ENCODE measurements around the gene CMIP. TPM values are rescaled to one million over a fixed set of nuclear protein-coding genes. Genes with fewer than 3 reads are reported as not detected.

Gene CMIP
- total RNA-seq, 2 experiments from 2014 or later = 57.1 to 58.3 TPM

DNA sequence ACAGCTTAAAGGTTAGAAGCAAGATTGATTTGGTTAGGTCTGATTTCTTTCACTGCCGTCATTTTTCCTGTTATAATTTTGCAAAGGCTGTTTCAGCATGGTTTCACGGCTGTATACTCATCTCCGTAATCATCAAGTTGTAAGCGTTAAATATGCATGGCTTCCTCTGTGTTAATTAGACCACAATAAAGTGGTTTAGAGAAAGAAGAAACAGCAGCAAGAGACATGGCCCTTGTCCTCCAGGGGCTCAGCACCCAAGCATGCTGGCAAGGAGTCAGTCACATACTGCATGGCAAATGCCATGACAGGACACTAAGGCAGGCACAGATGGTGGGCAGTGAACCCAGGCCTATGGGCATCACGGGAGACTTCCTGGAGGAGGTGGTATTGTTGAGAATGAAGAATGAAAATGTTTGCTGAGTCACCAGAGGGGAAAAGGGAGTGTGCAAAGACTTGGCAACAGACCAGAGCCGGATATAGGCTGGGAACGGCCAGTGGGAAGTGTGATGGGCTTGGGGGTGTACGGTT is 273.1 kb downstream of the CMIP start:
- Mint-ChIP-seq H3K36me3 (ENCODE audit: low read depth) (peaks cover 3% of the 10 kb centered on the region), H3K4me3 (peak overlapping the region; percentile 61), H3K27me3 (no peaks in the 10 kb centered on the region), H3K27ac (peak overlapping the region; percentile 73), H3K9me3 (peaks cover 7% of the 10 kb centered on the region), H3K4me1 (peaks cover 49% of the 10 kb centered on the region)
- POLR2A ChIA-PET = interaction anchor here (1.0 to 2.1 kb wide), 6 partner anchors 86 to 712 kb away, joined by 3 to 10 read pairs (median 4); partner anchors contain the start of genes CENPN, CMC2 and GAN
- peak; percentile 25 for DNase-seq
- CTCF ChIA-PET = interaction anchor here (1.1 to 2.3 kb wide), 5 partner anchors 12 to 314 kb away, joined by 3 to 22 read pairs (median 4); no protein-coding TSS in a partner anchor

DNA sequence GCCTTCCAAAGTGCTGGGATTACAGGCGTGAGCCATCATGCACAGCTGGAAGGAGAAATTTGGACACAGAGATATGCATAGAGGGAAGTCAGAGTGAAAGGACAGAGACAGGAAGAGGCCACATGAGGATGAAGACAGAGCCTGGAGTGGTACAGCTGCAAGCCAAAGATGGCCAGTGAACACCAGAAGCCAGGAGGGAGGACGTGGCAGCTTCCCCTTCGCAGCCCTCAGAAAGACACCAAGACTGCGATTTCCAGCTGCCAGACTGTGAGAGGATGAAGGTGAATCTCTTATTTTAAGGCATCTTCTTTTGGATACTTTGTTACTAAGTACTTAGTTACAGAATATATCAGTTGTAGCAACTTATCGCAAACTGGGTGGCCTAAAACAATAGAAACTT is 274.0 kb downstream of the CMIP start:
- ChIA-PET POLR2A (interaction anchor here (1.1 to 2.2 kb wide), 9 partner anchors 11 to 712 kb away, joined by 3 to 10 read pairs (median 4); partner anchors contain the start of genes CENPN, CMC2 and GAN), CTCF (interaction anchor here (0.6 to 2.3 kb wide), 8 partner anchors 11 to 457 kb away, joined by 3 to 22 read pairs (median 4); no protein-coding TSS in a partner anchor)
- no peak for DNase-seq
- Mint-ChIP-seq H3K36me3 (ENCODE audit: low read depth) (peaks cover 3% of the 10 kb centered on the region), H3K4me1 (peaks cover 53% of the 10 kb centered on the region), H3K9me3 (peaks cover 7% of the 10 kb centered on the region), H3K27ac (peak overlapping the region; percentile 73), H3K4me3 (peak overlapping the region; percentile 61), H3K27me3 (no peaks in the 10 kb centered on the region)

- ChIA-PET CTCF (interaction anchor here (1.1 to 2.3 kb wide), 4 partner anchors 10 to 97 kb away, joined by 3 to 22 read pairs (median 12); no protein-coding TSS in a partner anchor), POLR2A (interaction anchor here (2.1 to 2.2 kb wide), 2 partner anchors 10 to 89 kb away, joined by 6 to 10 read pairs; no protein-coding TSS in a partner anchor)
- Mint-ChIP-seq H3K4me1 (peaks cover 48% of the 10 kb centered on the region), H3K36me3 (ENCODE audit: low read depth) (peaks cover 3% of the 10 kb centered on the region), H3K9me3 (peaks cover 7% of the 10 kb centered on the region), H3K27ac (no peak overlapping the region), H3K4me3 (no peak overlapping the region), H3K27me3 (no peaks in the 10 kb centered on the region)
- DNase-seq = no peak
These were observed 275.4 kb downstream of the CMIP start for GRCh38 chr16:81719993-81720392.

DNA sequence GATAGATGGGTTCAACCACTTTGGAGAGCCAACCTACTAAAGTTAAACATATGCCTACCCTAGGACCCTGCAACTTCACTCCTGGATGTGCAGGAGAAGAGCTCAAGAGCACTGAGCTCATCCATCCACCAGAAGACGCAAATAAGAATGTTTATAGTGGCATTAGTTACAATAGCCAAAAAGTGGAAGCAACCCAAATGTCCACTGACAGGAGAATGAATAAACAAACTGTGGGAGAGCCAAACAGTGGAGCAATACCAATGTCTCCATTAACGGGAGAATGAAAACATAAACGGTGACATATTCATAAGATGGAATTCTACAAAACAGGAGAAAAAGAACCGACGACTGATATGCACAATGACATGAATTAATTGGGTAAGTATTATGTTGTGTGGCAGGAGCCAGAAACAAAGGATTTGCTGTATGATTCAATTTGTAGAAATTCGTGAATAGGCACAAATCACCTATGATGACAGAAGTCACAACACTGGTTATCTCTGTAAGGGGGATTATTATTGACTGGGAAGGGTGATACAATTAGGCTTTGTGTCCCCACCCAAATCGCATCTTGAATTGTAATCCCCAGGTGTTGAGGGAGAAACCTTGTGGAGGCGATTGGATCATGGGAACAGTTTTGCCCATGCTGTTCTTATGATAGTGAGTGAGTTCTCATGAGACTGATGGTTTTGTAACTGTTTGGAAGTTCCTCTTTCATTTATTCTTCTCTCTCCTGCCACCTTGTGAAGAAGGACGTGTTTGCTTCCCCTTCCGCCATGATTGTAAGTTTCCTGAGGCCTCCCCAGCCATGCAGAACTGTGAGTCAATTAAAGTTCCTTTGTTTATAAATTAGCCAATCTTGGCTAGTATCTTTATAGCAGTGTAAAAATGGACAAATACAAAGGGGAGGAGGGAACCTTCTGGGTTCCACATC is 276.6 kb downstream of the CMIP start:
- H3K9me3 Mint-ChIP-seq = peaks cover 7% of the 10 kb centered on the region
- H3K4me1 Mint-ChIP-seq = peaks cover 37% of the 10 kb centered on the region
- DNase-seq = no peak
- H3K27ac Mint-ChIP-seq = no peak overlapping the region
- POLR2A ChIA-PET = interaction anchor here (2.2 kb wide), 1 partner anchor 9 kb away, joined by 6 read pairs; no protein-coding TSS in a partner anchor
- no peak overlapping the region for H3K4me3 Mint-ChIP-seq
- CTCF ChIA-PET = interaction anchor here (0.5 to 4.1 kb wide), 4 partner anchors 9 to 354 kb away, joined by 3 to 25 read pairs (median 6); no protein-coding TSS in a partner anchor
- no peaks in the 10 kb centered on the region for H3K27me3 Mint-ChIP-seq
- peaks cover 3% of the 10 kb centered on the region for H3K36me3 Mint-ChIP-seq (ENCODE audit: low read depth)

DNA sequence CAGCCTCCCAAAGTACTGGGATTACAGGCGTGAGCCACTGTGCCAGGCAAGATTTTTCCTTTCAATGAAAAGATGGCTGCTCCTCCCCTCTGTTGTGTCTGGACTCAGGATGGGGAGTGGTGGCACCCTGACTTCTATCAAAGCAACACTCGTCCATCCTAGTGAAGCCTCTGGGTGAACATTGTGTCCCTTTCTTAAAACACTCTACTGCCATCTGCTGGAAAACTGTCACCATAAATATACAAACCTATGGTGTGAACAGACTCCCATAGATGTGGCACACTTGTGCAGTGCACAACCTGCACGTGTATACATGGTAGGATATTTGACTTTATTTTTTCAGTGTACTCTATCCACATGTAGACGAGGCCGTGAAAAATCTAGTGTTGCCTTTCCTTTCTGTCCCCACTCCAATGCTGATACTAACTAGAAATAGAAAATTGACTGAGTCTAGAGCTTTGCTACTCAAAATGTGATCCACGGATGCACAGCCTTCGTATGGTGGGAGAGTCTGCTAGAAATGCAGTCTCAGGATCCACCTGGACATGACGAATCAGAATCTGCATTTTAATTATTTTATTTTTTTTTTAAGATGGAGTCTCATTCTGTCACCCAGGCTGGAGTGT is 278.6 kb downstream of the CMIP start:
- ChIA-PET CTCF (interaction anchor here (0.7 to 4.1 kb wide), 7 partner anchors 11 to 356 kb away, joined by 3 to 25 read pairs (median 7); no protein-coding TSS in a partner anchor), POLR2A (interaction anchor here (1.0 kb wide), 1 partner anchor 107 kb away, joined by 3 read pairs; no protein-coding TSS in a partner anchor)
- Mint-ChIP-seq H3K27me3 (no peaks in the 10 kb centered on the region), H3K27ac (peak overlapping the region; percentile 63), H3K36me3 (ENCODE audit: low read depth) (peaks cover 3% of the 10 kb centered on the region), H3K4me3 (no peak overlapping the region), H3K9me3 (peaks cover 7% of the 10 kb centered on the region), H3K4me1 (peaks cover 25% of the 10 kb centered on the region)
- peak; percentile 35 for DNase-seq

DNA sequence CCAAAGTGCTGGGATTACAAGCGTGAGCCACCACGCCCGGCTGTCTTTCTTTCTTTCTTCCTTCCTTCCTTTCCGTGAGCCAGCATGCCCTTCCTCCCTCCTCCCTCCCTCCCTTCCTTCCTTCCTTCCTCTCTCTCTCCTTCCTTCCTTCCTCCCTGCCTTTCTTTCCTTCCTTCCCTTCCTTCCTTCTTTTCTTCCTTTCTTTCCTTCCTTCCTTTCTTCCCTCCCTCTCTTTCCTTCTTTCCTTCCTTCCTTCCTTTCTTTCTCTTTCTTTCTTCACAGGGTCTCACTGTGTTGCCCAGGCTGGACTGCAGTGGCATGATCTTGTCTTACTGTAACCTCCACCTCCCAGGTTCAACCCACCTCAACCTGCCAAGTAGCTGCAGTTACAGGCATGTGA is 283.8 kb downstream of the CMIP start:
- POLR2A ChIA-PET = no interaction called here
- Mint-ChIP-seq H3K27ac (peak overlapping the region; percentile 6), H3K36me3 (ENCODE audit: low read depth) (no peaks in the 10 kb centered on the region), H3K9me3 (no peaks in the 10 kb centered on the region), H3K4me3 (no peak overlapping the region), H3K4me1 (peaks cover 25% of the 10 kb centered on the region), H3K27me3 (no peaks in the 10 kb centered on the region)
- no peak for DNase-seq
- CTCF ChIA-PET = interaction anchor here (1.1 to 3.0 kb wide), 4 partner anchors 10 to 146 kb away, joined by 5 to 22 read pairs (median 9); no protein-coding TSS in a partner anchor

DNA sequence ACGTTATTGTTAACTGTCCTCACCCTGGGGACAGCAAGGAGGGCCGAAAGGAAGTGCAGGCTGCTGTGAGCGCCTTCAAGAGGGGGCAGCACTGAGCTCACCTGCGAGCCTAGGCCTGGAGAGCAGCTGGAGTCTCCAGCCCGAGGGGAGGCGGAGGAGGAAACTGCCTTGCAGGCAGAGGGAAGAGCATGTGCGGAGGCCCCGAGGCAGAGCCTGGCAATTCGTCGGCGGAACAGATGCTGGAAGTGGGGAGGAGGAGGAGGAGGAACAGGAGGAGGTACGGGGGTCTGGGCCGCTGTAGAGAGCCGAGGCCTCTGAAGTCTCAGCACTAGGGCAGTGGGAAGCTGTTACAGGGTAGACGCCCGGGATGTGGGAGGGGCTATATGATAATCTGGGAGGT is 284.8 kb downstream of the CMIP start:
- Mint-ChIP-seq H3K36me3 (ENCODE audit: low read depth) (no peaks in the 10 kb centered on the region), H3K27ac (peak overlapping the region; percentile 27), H3K4me1 (peaks cover 25% of the 10 kb centered on the region), H3K4me3 (peak overlapping the region; percentile 27), H3K9me3 (no peaks in the 10 kb centered on the region), H3K27me3 (no peaks in the 10 kb centered on the region)
- no peak for DNase-seq
- ChIA-PET CTCF (interaction anchor here (0.6 to 3.1 kb wide), 27 partner anchors 9 to 751 kb away, joined by 3 to 22 read pairs (median 5); no protein-coding TSS in a partner anchor), POLR2A (interaction anchor here (1.6 kb wide), 1 partner anchor 10 kb away, joined by 6 read pairs; no protein-coding TSS in a partner anchor)

- CTCF ChIA-PET = interaction anchor here (0.6 to 3.1 kb wide), 28 partner anchors 8 to 752 kb away, joined by 3 to 22 read pairs (median 4); no protein-coding TSS in a partner anchor
- POLR2A ChIA-PET = interaction anchor here (1.6 kb wide), 1 partner anchor 11 kb away, joined by 6 read pairs; no protein-coding TSS in a partner anchor
- Mint-ChIP-seq H3K4me1 (peaks cover 25% of the 10 kb centered on the region), H3K9me3 (no peaks in the 10 kb centered on the region), H3K36me3 (ENCODE audit: low read depth) (no peaks in the 10 kb centered on the region), H3K27ac (peak overlapping the region; percentile 86), H3K4me3 (peak overlapping the region; percentile 68), H3K27me3 (no peaks in the 10 kb centered on the region)
- peak; percentile 64 for DNase-seq
These were observed 285.8 kb downstream of the CMIP start for GRCh38 chr16:81730090-81731051.

GRCh38 chr16:81731649-81732048 is 287.0 kb downstream of the CMIP start:
- Mint-ChIP-seq H3K4me3 (no peak overlapping the region), H3K36me3 (ENCODE audit: low read depth) (no peaks in the 10 kb centered on the region), H3K9me3 (no peaks in the 10 kb centered on the region), H3K27ac (no peak overlapping the region), H3K27me3 (no peaks in the 10 kb centered on the region), H3K4me1 (peaks cover 25% of the 10 kb centered on the region)
- ChIA-PET POLR2A (no interaction called here), CTCF (interaction anchor here (1.4 to 3.1 kb wide), 2 partner anchors 109 to 361 kb away, joined by 4 to 17 read pairs; no protein-coding TSS in a partner anchor)
- no peak for DNase-seq

- Mint-ChIP-seq H3K9me3 (no peaks in the 10 kb centered on the region), H3K36me3 (ENCODE audit: low read depth) (no peaks in the 10 kb centered on the region), H3K27me3 (no peaks in the 10 kb centered on the region), H3K27ac (no peak overlapping the region), H3K4me1 (peaks cover 22% of the 10 kb centered on the region), H3K4me3 (no peak overlapping the region)
- ChIA-PET CTCF (interaction anchor here (0.9 to 3.1 kb wide), 3 partner anchors 8 to 110 kb away, joined by 3 to 17 read pairs (median 4); no protein-coding TSS in a partner anchor), POLR2A (no interaction called here)
- DNase-seq = no peak
These were observed 288.1 kb downstream of the CMIP start for GRCh38 chr16:81732699-81733098.

DNA sequence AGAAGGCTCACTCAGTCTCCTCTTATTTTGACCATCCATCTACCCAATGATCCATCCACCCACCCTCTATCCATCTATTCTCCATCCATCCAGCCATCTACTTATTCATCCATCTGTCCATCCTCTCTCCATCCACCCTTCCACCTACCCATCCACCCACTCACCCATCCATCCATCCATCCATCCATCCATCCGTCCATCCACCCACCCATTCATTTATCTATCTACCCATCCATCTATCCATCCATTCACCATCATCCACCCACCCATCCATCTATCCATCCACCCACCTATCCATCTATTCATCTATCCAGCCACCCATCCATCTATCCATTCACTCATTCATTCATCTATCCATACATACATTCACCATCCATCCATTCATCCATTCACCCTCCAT is 288.7 kb downstream of the CMIP start:
- H3K27ac Mint-ChIP-seq = no peak overlapping the region
- H3K36me3 Mint-ChIP-seq (ENCODE audit: low read depth) = no peaks in the 10 kb centered on the region
- POLR2A ChIA-PET = interaction anchor here (0.7 kb wide), 1 partner anchor 15 kb away, joined by 3 read pairs; no protein-coding TSS in a partner anchor
- H3K27me3 Mint-ChIP-seq = no peaks in the 10 kb centered on the region
- H3K4me1 Mint-ChIP-seq = peaks cover 28% of the 10 kb centered on the region
- CTCF ChIA-PET = interaction anchor here (0.6 to 1.5 kb wide), 3 partner anchors 10 to 116 kb away, joined by 3 to 4 read pairs (median 3); no protein-coding TSS in a partner anchor
- H3K4me3 Mint-ChIP-seq = no peak overlapping the region
- H3K9me3 Mint-ChIP-seq = no peaks in the 10 kb centered on the region
- no peak for DNase-seq
